Neutrophil (primary cell): ENCODE data around the gene NWD2.

Experiments used
- H3K27ac ChIP-seq: fragments of 200-600 bp; sonication (generic); 2 replicates; pipeline ENCODE4 v1.5.1; 2016; ENCODE audit warnings: mild to moderate bottlenecking, moderate library complexity
- H3K27me3 ChIP-seq: fragments of 200-600 bp; sonication (generic); 2 replicates; pipeline ENCODE4 v1.6.0; 2016; ENCODE audit warnings: mild to moderate bottlenecking
- H3K36me3 ChIP-seq: fragments of 200-600 bp; sonication (generic); 2 replicates; pipeline ENCODE4 v1.5.1; 2017
- H3K4me1 ChIP-seq, 2 experiments: fragments of 200-600 bp in 1 of 2; sonication (generic) in 1 of 2; 1 replicate in 1 of 2; 2 replicates in 1 of 2; pipeline versions ENCODE4 v1.5.1 to v1.6.1; 2013 to 2016; ENCODE audit warnings: low read depth in 1 of 2, low read length in 1 of 2, mild to moderate bottlenecking in 1 of 2, moderate library complexity in 1 of 2; ENCODE audit not compliant: control insufficient read depth in 1 of 2, insufficient read depth in 1 of 2
- H3K4me3 ChIP-seq, 2 experiments: fragments of 200-600 bp in 1 of 2; sonication (generic) in 1 of 2; 1 replicate in 1 of 2; 2 replicates in 1 of 2; pipeline ENCODE4 v1.5.1; 2013 to 2016; ENCODE audit warnings: low read depth in 1 of 2, low read length in 1 of 2, mild to moderate bottlenecking in 1 of 2, moderate library complexity in 1 of 2
- H3K9me3 ChIP-seq: fragments of 200-600 bp; sonication (generic); 2 replicates; pipeline ENCODE4 v1.5.1; 2016
- TF ChIP-seq, protein P1 (sequence below): fragments of 200-600 bp; sonication (generic); IDR thresholded peaks from 2 replicates; pipeline ENCODE4 v1.5.1; 2016; ENCODE audit warnings: antibody characterized with exemption

The NWD2 gene

DNA sequence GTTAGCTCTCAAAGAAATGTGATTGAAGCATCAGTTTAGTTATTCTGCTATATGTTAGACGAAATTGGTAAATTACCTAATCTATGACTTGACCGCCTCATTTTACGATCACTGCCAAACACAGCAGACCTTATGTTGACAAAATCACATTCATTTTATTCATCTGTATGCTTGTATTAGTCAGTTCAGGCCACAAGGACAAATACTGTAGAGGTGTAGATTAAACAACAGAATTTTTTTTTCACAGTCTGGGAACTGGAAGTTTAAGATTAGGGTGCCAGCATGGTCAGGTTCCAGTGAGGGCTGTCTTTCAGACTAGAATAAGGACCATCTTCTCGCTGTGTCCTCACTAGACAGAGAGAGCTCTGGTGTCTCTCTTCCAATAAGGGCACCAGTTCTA lies 177.1 kb downstream of the NWD2 start:
- H3K9me3 ChIP-seq = no peaks in the 10 kb centered on the region
- TF ChIP-seq, protein P1, sequence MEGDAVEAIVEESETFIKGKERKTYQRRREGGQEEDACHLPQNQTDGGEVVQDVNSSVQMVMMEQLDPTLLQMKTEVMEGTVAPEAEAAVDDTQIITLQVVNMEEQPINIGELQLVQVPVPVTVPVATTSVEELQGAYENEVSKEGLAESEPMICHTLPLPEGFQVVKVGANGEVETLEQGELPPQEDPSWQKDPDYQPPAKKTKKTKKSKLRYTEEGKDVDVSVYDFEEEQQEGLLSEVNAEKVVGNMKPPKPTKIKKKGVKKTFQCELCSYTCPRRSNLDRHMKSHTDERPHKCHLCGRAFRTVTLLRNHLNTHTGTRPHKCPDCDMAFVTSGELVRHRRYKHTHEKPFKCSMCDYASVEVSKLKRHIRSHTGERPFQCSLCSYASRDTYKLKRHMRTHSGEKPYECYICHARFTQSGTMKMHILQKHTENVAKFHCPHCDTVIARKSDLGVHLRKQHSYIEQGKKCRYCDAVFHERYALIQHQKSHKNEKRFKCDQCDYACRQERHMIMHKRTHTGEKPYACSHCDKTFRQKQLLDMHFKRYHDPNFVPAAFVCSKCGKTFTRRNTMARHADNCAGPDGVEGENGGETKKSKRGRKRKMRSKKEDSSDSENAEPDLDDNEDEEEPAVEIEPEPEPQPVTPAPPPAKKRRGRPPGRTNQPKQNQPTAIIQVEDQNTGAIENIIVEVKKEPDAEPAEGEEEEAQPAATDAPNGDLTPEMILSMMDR = no peak
- H3K27me3 ChIP-seq = no peaks in the 10 kb centered on the region
- no peaks in the 10 kb centered on the region for H3K36me3 ChIP-seq
- no peak overlapping the region for H3K4me3 ChIP-seq
- no peak overlapping the region for H3K27ac ChIP-seq
- H3K4me1 ChIP-seq = no peaks in the 10 kb centered on the region

DNA sequence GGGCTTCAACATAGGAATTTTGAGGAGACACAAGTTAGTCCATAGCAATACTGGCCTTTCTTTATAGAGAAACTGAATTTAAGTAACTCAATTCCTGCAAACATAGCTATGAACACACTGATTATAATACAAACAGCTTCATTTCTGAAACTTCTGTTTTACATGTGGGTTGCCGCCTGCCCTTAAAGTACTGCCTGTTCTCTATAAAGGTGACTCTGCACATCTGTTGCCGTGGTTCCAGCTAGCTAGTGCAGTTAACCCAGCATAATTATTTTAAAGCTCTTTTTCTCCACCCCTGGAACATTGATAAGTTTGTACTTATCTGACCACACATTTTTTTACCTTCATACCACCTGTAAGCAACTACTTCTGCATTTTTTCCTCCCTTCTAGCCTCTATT lies 177.6 kb downstream of the NWD2 start:
- H3K9me3 ChIP-seq = no peaks in the 10 kb centered on the region
- TF ChIP-seq, protein P1 = no peak
- no peaks in the 10 kb centered on the region for H3K4me1 ChIP-seq
- H3K36me3 ChIP-seq = no peaks in the 10 kb centered on the region
- no peaks in the 10 kb centered on the region for H3K27me3 ChIP-seq
- no peak overlapping the region for H3K27ac ChIP-seq
- no peak overlapping the region for H3K4me3 ChIP-seq

DNA sequence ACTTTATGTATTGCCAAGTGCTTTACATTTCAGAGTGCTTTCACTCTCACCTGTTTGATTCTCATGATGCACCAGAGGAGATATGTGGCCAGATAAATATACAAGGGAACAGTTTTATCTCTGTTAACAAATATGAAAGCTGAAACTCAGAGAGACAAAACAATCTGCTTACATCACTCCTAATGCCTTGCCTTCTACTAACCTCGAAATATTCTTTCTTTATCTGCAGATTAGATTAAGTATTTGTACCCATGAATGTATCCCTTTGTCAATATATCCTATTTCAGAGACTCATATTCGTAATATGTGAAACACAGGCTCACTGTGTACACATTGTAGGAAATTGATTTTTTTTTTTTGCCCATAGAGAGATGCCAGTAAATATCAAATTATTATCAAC lies 178.1 kb downstream of the NWD2 start:
- no peak overlapping the region for H3K27ac ChIP-seq
- no peaks in the 10 kb centered on the region for H3K9me3 ChIP-seq
- no peaks in the 10 kb centered on the region for H3K36me3 ChIP-seq
- no peaks in the 10 kb centered on the region for H3K4me1 ChIP-seq
- no peak overlapping the region for H3K4me3 ChIP-seq
- H3K27me3 ChIP-seq = no peaks in the 10 kb centered on the region
- TF ChIP-seq, protein P1 = no peak

DNA sequence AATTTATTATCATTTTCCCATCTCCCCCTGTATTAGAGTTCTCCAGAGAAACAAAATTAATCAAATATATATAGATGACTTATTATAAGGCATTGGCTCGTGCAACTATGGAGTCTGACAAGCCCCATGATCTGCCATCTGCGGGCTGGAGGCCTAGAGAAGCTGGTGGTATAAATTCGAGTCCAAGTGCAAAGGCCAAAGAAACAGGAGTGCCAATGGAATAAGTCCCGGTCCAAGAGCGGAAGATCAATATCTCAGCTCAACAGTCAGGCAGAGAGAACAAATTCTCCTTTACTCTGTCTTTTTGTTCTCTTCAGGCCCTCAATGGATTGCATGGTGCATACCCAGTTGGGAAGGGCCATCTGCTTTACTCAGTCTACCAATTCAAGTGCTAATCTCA lies 178.8 kb downstream of the NWD2 start:
- TF ChIP-seq, protein P1 = no peak
- H3K27ac ChIP-seq = no peak overlapping the region
- no peaks in the 10 kb centered on the region for H3K9me3 ChIP-seq
- H3K36me3 ChIP-seq = no peaks in the 10 kb centered on the region
- no peak overlapping the region for H3K4me3 ChIP-seq
- no peaks in the 10 kb centered on the region for H3K4me1 ChIP-seq
- no peaks in the 10 kb centered on the region for H3K27me3 ChIP-seq

DNA sequence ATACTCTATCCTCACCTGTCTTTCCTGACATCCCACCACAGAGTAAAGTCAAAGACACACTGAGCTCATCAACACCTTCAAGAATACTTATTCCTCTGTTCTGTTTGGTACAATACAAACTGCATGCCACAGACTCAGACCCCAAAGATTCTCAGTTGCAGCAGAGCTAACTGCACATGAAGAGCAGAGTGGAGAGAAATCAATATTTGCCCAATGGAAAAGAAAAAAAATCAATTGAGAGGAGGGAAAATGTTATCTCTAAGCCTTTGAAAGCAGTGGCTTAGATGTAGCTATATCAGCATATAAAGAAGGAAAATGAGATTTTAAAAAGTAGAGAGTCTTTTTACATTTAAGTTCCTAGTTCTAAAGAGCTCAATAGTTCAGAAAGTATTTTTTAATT lies 180.2 kb downstream of the NWD2 start:
- no peaks in the 10 kb centered on the region for H3K9me3 ChIP-seq
- H3K4me1 ChIP-seq = no peaks in the 10 kb centered on the region
- TF ChIP-seq, protein P1 = no peak
- H3K27me3 ChIP-seq = no peaks in the 10 kb centered on the region
- H3K27ac ChIP-seq = no peak overlapping the region
- H3K36me3 ChIP-seq = no peaks in the 10 kb centered on the region
- H3K4me3 ChIP-seq = no peak overlapping the region

DNA sequence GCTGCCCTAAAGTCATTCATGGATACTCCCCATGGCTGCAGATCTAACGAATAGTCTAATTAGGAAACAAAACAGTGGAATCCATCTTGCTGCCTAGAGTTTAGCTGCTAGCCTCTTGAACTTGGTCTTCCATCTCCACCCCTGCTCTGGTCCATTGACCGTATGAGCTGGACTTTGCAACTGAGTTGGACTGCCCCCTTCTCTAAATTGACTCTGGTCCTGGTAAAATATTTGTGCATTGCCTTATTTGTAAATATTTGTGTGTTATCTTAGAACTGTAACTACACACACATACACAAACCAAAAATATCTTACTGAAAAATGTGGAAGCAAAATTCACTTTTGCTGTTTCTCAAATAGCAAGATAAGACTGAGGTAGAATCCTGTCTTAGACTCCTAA lies 181.3 kb downstream of the NWD2 start:
- no peaks in the 10 kb centered on the region for H3K27me3 ChIP-seq
- H3K4me3 ChIP-seq = no peak overlapping the region
- TF ChIP-seq, protein P1 = no peak
- H3K27ac ChIP-seq = no peak overlapping the region
- H3K4me1 ChIP-seq = no peaks in the 10 kb centered on the region
- H3K36me3 ChIP-seq = no peaks in the 10 kb centered on the region
- H3K9me3 ChIP-seq = no peaks in the 10 kb centered on the region
